ENCODE results near the gene ANKRD16. TPM values are rescaled to one million over a fixed set of nuclear protein-coding genes. Genes with fewer than 3 reads are reported as not detected.
A peak's percentile ranks its signal among the peaks of the same experiment; 100 is the strongest.

ANKRD16 gene
- total and polyA plus RNA-seq, 2 donors (not counting 1 experiment from before 2014, with no cell fraction given) = 10.9 to 12.6 TPM

DNA sequence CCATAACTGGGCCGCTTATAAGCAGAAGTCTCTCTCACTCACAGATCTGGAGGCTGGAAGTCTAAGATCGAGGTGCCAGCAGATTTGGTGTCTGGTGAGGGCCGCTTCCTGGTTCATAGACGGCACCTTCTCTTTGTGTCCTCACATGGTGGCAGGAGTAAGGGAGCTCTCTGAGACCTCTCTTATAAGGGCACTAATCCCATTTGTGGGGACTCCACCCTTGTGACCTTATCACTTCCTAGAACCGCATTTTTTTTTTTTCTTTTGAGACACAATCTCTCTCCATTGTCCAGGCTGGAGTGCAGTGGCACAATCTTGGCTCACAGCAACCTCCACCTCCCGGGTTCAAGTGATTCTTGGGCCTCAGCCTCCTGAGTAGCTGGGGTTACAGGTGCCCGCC lies 8.5 kb upstream of the ANKRD16 start:
- H3K79me2 ChIP-seq (ENCODE audit: control insufficient read depth, insufficient read depth, low read length) = peaks cover 89% of the 10 kb centered on the region
- Mint-ChIP-seq H3K9me3 (ENCODE audit: insufficient read depth) (no peaks in the 10 kb centered on the region), H3K4me1 (peaks cover 38% of the 10 kb centered on the region), H3K4me3 (no peak overlapping the region), H3K27me3 (no peaks in the 10 kb centered on the region), H3K27ac (peak overlapping the region; percentile 53)
- 96% methylated on average over 4 of the region's 7 CpGs for WGBS (ENCODE audit: insufficient coverage)
- H3K4me1 ChIP-seq (ENCODE audit: control insufficient read depth in 2 of 2, insufficient read depth in 2 of 2, low read length in 2 of 2) = peaks cover 23 to 29% of the 10 kb centered on the region in 2 donors
- H2AFZ ChIP-seq (ENCODE audit: insufficient read depth, low read depth, low read length, poor library complexity, severe bottlenecking) = no peak overlapping the region
- H3K27ac ChIP-seq (ENCODE audit: low read length in 2 of 2) = no peak overlapping the region
- intact Hi-C loops (cut with micrococcal nuclease) = no loop called here
- no peak for TF ChIP-seq EZH2 (IDR thresholded peaks at IDR 0.05; ENCODE audit: borderline replicate concordance, insufficient read depth, low read depth, low read length, poor library complexity, severe bottlenecking)
- TF ChIP-seq, protein P1, sequence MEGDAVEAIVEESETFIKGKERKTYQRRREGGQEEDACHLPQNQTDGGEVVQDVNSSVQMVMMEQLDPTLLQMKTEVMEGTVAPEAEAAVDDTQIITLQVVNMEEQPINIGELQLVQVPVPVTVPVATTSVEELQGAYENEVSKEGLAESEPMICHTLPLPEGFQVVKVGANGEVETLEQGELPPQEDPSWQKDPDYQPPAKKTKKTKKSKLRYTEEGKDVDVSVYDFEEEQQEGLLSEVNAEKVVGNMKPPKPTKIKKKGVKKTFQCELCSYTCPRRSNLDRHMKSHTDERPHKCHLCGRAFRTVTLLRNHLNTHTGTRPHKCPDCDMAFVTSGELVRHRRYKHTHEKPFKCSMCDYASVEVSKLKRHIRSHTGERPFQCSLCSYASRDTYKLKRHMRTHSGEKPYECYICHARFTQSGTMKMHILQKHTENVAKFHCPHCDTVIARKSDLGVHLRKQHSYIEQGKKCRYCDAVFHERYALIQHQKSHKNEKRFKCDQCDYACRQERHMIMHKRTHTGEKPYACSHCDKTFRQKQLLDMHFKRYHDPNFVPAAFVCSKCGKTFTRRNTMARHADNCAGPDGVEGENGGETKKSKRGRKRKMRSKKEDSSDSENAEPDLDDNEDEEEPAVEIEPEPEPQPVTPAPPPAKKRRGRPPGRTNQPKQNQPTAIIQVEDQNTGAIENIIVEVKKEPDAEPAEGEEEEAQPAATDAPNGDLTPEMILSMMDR (IDR thresholded peaks at IDR 0.05) = no peak
- no peak overlapping the region for H3K9ac ChIP-seq (ENCODE audit: low read length)
- CTCF ChIA-PET = no interaction called here
- peaks cover 0 to 8% (median 0%) of the 10 kb centered on the region in 3 donors for H3K9me3 ChIP-seq (ENCODE audit: control extremely low read depth in 1 of 3, control insufficient read depth in 2 of 3, insufficient read depth in 1 of 3, low read length in 2 of 3)
- ATAC-seq (ENCODE audit: low read depth) = no peak
- no peak overlapping the region for H3K4me2 ChIP-seq (replicated peaks; ENCODE audit: low read depth, low read length, poor library complexity, severe bottlenecking)
- H3K4me3 ChIP-seq (ENCODE audit: control extremely low read depth in 1 of 5, extremely low read depth in 1 of 5, insufficient read depth in 1 of 5, low read depth in 2 of 5, low read length in 4 of 5) = no peak overlapping the region
- POLR2A ChIA-PET = no interaction called here
- no peaks in the 10 kb centered on the region for H3K27me3 ChIP-seq (replicated peaks in 1 of 4; ENCODE audit: control extremely low read depth in 1 of 4, control insufficient read depth in 3 of 4, insufficient read depth in 4 of 4, low read length in 3 of 4)
- peaks cover 0 to 17% of the 10 kb centered on the region in 2 experiments for H3K36me3 ChIP-seq (replicated peaks in 1 of 2; ENCODE audit: control extremely low read depth in 1 of 2, control insufficient read depth in 1 of 2, extremely low read depth in 1 of 2, insufficient read depth in 2 of 2, low read length in 1 of 2)
- DNase-seq = no peak
- peaks cover 4% of the 10 kb centered on the region for H4K20me1 ChIP-seq (ENCODE audit: control insufficient read depth, insufficient read depth, low read length, poor library complexity, severe bottlenecking)

DNA sequence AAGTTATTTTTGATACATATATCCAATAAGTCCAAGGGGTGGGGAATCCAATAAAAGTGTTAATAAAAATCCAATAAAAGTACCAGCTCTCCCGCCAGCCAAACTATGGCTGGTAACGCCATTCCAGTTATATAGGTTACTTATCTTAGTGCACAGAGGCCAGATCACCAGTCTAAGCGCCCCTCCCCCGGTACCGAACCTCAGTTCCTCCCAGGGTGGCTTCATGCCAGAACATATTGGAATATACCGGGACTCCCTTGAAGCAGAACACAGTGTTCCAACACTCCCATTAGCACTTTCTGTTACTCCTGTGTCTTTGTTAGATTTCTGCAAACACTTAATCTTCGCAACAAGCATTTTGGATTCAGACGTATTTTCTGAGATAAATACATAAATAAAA lies 7.8 kb upstream of the ANKRD16 start:
- CTCF ChIA-PET = interaction anchor here (0.7 to 0.8 kb wide), 2 partner anchors 79 to 416 kb away, joined by 3 read pairs; partner anchors contain the start of gene IL15RA

More for the DNA sequence above, 7.8 kb upstream of the ANKRD16 start:
- no peaks in the 10 kb centered on the region for H3K27me3 ChIP-seq (replicated peaks in 1 of 4; ENCODE audit: control extremely low read depth in 1 of 4, control insufficient read depth in 3 of 4, insufficient read depth in 4 of 4, low read length in 3 of 4)
- peaks cover 41% of the 10 kb centered on the region for H3K4me1 Mint-ChIP-seq
- H3K36me3 ChIP-seq (replicated peaks in 1 of 2; ENCODE audit: control extremely low read depth in 1 of 2, control insufficient read depth in 1 of 2, extremely low read depth in 1 of 2, insufficient read depth in 2 of 2, low read length in 1 of 2) = peaks cover 0 to 17% of the 10 kb centered on the region in 2 experiments
- DNase-seq = no peak
- peaks cover 0 to 8% (median 0%) of the 10 kb centered on the region in 3 donors for H3K9me3 ChIP-seq (ENCODE audit: control extremely low read depth in 1 of 3, control insufficient read depth in 2 of 3, insufficient read depth in 1 of 3, low read length in 2 of 3)
- H3K9me3 Mint-ChIP-seq (ENCODE audit: insufficient read depth) = no peaks in the 10 kb centered on the region
- peak overlapping the region in 1 of 2 donors; percentile 86 for H3K27ac ChIP-seq (ENCODE audit: low read length in 2 of 2)
- H3K4me3 Mint-ChIP-seq = no peak overlapping the region
- no peaks in the 10 kb centered on the region for H3K27me3 Mint-ChIP-seq
- H3K9ac ChIP-seq (ENCODE audit: low read length) = no peak overlapping the region
- no peak overlapping the region for H3K4me3 ChIP-seq (ENCODE audit: control extremely low read depth in 1 of 5, extremely low read depth in 1 of 5, insufficient read depth in 1 of 5, low read depth in 2 of 5, low read length in 4 of 5)
- intact Hi-C loops (cut with micrococcal nuclease) = no loop called here
- H4K20me1 ChIP-seq (ENCODE audit: control insufficient read depth, insufficient read depth, low read length, poor library complexity, severe bottlenecking) = peaks cover 6% of the 10 kb centered on the region
- H3K4me2 ChIP-seq (replicated peaks; ENCODE audit: low read depth, low read length, poor library complexity, severe bottlenecking) = no peak overlapping the region
- 100% methylated on average over 4 of the region's 8 CpGs for WGBS (ENCODE audit: insufficient coverage)
- H2AFZ ChIP-seq (ENCODE audit: insufficient read depth, low read depth, low read length, poor library complexity, severe bottlenecking) = no peak overlapping the region
- peaks cover 23 to 29% of the 10 kb centered on the region in 2 donors for H3K4me1 ChIP-seq (ENCODE audit: control insufficient read depth in 2 of 2, insufficient read depth in 2 of 2, low read length in 2 of 2)
- POLR2A ChIA-PET = interaction anchor here (0.6 kb wide), 1 partner anchor 338 kb away, joined by 3 read pairs; no protein-coding TSS in a partner anchor
- H3K27ac Mint-ChIP-seq = peak overlapping the region; percentile 77
- no peak for ATAC-seq (ENCODE audit: low read depth)
- no peak for TF ChIP-seq EZH2 (IDR thresholded peaks at IDR 0.05; ENCODE audit: borderline replicate concordance, insufficient read depth, low read depth, low read length, poor library complexity, severe bottlenecking)
- TF ChIP-seq, protein P1 (IDR thresholded peaks at IDR 0.05) = no peak
- H3K79me2 ChIP-seq (ENCODE audit: control insufficient read depth, insufficient read depth, low read length) = peaks cover 89% of the 10 kb centered on the region

All from B cell (primary cell).